Left kidney (tissue), 2 donors: ENCODE data around the gene ADAMTS6. TPM values are rescaled to one million over a fixed set of nuclear protein-coding genes. Genes with fewer than 3 reads are reported as not detected.

Source experiments
- DNase-seq: peaks from one replicate; pipeline ENCODE4 v3.0.0-alpha.2; 2013
- polyA plus RNA-seq: library from polyadenylated mRNA; unstranded; fragments of 120-200 nt; gene quantifications from one replicate; pipeline ENCODE4 v1.2.1, GENCODE V29; 2013; ENCODE audit not compliant: insufficient read length

Gene ADAMTS6
- polyA plus RNA-seq, 1 donor, result 3.2 TPM

DNA sequence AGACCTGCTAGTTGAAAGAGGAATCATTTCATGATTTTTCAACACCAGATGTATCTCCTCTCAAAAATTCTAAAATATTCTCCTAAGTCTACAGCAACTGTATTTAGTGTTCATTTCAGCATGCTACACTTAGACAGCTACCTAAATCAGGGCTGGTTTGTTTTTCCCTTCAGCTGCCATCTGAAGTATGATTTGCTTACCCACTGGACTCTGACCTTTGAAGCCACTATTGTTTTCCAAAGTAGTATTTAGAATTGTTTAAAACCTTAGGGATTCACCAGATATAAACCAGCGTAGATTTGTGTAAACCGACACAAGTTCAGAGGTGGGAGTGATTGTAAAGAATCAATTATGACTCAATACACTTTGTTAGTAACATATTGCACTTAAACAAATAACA, 193.1 kb downstream of the ADAMTS6 start:
- no peak for DNase-seq

DNA sequence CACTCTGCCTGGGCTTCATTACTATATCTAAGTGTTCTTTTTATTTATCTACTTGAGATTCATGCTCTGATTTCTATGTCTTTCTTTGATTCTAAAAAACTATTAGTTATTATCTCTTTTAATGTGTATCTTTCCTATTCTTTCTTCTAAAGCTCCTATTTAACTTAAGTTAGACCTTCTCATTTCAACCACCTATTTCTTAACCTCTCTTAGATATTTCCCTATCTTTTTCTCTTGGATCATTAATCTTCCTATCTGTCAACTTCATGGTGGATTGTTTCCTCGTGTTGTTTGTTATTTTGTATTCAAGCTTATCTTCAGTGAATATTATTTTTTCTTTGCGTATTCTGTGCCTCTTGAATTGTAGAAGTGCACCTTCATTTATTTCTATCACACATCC, 202.1 kb downstream of the ADAMTS6 start:
- no peak for DNase-seq

GRCh38 chr5:65276178-65276890, 205.4 kb downstream of the ADAMTS6 start:
- DNase-seq, result no peak

DNA sequence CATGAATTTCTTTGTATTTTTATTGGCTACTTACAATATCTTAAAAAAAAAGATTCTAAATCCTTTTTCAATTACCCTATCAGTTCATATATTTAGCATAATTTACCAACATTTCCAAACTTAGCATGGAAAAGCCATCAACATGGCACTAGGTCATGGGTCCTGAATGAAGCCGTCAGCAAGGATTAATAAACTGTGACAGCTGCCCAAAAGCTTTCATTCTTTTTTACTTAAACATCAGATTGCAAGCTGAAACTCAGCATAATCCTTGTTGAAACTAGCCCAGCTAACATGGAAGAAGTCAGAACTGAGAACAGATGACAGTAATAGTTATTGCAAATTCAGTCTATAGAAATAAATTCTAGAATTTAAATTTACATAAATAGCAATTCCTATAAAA, 209.8 kb downstream of the ADAMTS6 start:
- DNase-seq, result no peak

DNA sequence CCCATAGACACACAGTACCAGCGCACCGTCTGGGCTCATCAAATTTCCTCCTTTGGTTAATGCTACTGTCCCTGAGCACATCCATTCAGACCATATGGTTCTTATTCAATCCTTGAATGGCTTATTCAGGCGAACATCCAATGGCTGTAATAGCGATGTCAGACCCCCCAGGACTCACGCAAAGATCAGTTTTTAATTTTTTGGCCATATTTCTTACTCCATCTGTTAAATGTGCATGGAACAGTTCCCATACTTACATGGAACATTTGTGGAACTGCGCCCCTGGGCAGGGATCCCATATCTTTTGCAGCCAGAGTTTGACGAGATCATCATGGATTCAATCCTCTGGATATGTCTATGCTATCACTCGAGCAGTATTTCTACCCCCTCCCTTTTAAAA, 213.2 kb downstream of the ADAMTS6 start:
- DNase-seq, result peak; percentile 8

- DNase-seq, result no peak
Observed at GRCh38 chr5:65264420-65264819, 217.3 kb downstream of the ADAMTS6 start.

DNA sequence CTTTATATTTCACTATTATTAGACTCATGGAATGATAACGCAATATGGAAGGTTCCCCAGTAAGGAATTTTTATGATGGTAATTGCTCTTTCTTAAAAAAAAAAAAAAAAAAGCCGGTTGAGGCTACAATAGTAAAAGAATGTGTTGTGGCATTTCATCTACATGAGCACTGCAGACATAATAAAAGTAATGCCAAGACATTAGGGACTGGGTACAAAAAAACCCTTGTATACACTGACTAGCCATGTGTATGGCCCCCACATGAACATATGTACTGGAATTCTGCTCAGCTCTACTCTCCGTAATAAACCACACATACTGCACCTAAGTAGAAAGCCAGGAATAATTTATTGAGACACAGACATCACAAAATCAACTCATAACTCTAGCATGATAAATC, 218.4 kb downstream of the ADAMTS6 start:
- DNase-seq, result no peak

DNA sequence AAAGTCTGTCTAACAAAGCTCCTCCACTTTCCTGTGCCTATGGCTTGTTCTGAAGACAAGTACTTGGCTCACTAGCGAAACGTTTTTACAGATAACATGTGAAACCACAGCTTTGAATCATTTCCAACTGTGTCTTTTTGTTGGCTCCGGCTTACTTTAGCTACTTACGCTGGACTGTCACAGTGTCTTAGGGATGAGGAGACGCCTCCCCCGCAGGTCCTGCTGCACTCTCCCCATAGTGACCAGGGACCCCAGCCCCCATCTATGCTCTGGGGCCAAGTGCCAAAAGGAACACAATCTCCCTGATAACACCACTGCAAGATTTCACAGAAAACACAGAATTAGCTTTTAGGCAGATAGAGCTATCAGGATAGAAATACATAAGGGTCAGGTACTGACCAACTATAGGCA, 219.1 kb downstream of the ADAMTS6 start:
- DNase-seq, result peak; percentile 27

GRCh38 chr5:65262096-65262495, 219.6 kb downstream of the ADAMTS6 start:
- peak; percentile 3 for DNase-seq

DNA sequence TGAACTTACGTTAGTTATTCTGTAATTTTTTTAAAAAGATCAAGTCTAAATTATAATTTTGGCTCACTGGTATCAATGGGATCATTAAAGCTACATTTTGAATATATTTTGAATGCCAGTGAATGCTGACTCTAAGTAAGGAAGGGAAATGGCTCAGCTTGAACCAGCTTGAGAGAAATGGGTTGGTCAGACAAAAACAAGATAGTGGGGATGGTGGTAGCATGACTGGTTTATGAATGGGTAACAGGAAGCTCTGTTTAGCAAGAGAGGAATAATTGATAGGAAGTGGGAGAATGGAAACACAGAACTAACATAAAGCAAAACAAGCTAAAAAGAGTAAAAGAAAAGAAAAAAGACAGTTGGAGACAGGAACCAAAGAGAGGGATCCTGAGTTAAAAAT, 220.2 kb downstream of the ADAMTS6 start:
- DNase-seq, result no peak

DNA sequence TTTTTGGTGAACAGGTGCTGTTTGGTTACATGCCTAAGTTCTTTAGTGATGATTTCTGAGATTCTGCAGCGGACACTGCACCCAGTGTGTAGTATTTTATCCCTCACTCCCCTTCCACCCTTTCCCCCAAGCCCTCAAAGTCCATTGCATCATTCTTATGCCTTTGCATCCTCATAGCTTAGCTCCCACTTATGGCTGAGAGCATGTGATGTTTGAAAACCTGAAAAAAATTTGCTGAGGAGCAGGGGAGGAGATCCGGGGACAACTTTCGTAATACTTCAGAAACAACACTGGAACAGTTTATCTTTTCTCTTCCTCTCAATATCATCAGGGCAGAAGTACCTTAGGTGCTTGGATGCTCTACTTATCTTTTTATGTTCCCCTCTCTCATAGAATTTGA, 226.4 kb downstream of the ADAMTS6 start:
- DNase-seq, result no peak

- no peak for DNase-seq
Observed at GRCh38 chr5:65252977-65253376, 228.7 kb downstream of the ADAMTS6 start.

GRCh38 chr5:65248896-65249295, 232.8 kb downstream of the ADAMTS6 start:
- no peak for DNase-seq

GRCh38 chr5:65247594-65247993, 234.1 kb downstream of the ADAMTS6 start:
- DNase-seq, result no peak

- no peak for DNase-seq
Observed at GRCh38 chr5:65246741-65247140, 235.0 kb downstream of the ADAMTS6 start.

- DNase-seq, result no peak
Observed at GRCh38 chr5:65244031-65244430, 237.7 kb downstream of the ADAMTS6 start.

DNA sequence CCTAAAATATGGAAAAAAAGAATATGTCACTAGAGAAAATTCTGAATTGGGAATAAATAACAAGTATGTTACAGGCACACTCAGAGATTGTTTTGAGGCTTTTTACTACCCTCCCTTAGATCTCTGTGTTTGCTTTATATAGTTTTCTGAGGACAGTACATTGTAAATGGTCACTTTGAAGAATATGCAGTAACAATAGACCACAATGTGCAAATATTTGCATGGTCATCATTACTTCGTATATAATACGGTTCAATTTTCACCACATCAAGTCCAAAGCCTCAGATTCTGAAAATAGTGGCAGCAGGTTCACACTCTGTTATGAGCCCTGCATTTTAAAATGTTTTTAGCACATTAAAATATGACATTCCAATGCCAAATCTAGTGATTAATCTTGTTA, 238.6 kb downstream of the ADAMTS6 start:
- DNase-seq, result no peak

- no peak for DNase-seq
Observed at GRCh38 chr5:65229841-65230240, 251.9 kb downstream of the ADAMTS6 start.

DNA sequence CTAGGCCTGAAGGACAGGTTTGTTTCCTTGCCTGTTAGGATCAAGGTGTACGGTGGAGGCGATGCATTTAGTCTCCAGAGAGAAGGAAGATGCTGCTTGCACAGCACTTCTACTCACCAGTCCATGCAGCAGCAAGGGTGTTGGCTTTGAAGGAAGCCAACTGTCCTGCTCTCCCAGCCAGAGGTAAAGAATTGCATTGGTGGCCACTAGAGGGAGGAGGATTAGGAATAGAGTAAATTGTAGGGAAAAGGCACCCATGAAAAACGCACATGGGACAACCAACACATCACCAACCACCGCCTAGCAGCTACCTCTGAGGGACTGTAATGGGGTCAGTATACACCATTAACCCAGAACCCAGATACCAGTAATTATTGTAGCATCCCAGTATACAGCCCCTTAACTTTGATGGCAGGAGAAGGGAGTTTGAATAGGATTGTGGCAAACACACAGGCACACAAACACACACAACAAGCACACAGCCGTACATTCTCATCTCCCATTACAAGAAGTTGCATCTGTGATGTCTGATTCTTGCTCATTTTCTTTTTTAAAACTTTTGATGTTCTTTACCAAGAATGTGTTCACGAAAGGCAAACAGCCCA, 267.7 kb downstream of the ADAMTS6 start:
- DNase-seq, result no peak

DNA sequence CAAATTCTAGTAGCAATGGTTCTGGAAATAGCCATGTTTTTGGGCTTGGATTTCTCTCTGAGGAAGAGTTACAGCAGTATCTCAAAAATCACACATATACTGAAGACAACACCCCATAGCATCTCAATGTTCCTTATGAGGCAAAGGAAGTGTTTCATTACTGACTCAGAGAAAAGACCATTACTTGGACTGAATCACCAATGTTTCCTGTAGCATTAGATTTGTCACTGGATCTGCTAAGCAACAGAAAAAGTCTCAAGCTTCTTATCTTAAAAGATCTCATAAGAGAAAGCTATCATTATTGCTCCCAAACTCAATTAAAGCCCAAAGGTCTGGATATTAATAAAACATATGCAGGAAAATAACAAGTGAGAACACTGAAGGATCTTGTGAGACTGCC, 272.4 kb downstream of the ADAMTS6 start:
- DNase-seq, result no peak

DNA sequence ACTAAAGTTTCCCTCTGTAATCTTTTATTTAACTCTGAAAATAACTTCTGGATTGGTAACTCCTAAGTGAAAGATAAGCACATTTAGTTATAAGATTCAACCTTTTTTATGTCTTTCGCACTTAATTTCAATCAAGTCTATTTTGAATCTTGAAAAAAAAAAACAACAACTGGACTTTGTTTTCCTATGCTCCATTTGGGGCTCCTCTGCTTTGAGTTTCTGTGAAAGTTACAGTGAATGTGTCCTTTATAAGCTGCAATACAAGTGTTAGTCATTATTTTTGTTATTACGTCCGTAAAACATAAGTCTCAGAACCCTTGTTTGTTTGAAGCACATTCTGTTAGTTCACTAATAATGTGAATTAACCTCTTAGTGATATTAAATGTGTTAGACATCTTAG, 276.8 kb downstream of the ADAMTS6 start:
- no peak for DNase-seq

DNA sequence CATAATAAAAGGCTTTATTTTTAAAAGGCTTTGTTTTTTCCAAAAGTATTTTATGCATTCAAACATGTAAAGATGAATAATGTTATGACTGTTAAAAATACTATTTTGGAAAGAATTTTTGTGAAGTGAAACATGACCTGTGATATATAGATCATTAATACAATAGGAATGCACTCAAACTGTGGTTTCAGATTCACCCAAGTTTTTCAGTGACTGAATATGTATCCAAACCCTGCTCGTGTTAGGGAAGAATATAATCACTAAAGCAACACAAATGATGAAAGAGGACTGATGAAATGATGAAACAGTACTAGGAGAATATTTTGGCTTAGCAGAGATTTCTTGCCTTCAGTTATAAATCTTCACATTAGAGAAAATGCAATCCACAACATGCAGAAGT, 278.0 kb downstream of the ADAMTS6 start:
- DNase-seq, result no peak

GRCh38 chr5:65199993-65200675, 281.6 kb downstream of the ADAMTS6 start:
- peak; percentile 14 for DNase-seq
